Left ventricle myocardium superior (tissue), 1 donor: ENCODE results near the gene SHISAL1. TPM values are rescaled to one million over a fixed set of nuclear protein-coding genes. Genes with fewer than 3 reads are reported as not detected.

Source experiments
- ATAC-seq: fragments of 200-7000 bp; cut with Tn5 transposase; one replicate; pipeline ENCODE4 v1.9.1; 2020; ENCODE audit warnings: mild to moderate bottlenecking, moderate library complexity
- DNase-seq: peaks from one replicate; pipeline ENCODE4 v3.0.0-alpha.2; 2020
- intact Hi-C: fragments of 100-400 bp; cut with micrococcal nuclease; formaldehyde crosslinking; loops from one replicate; pipeline ENCODE4 v1.11.0; 2022
- long read RNA-seq: library from polyadenylated mRNA; unstranded; transcript quantifications from one replicate; pipeline ENCODE4 v2.0.0, GENCODE V29; 2021
- total RNA-seq: library from RNA; stranded (reverse); fragmentation: NEBNext Ultra II Directional; extraction: Animal tissue kit (Norgen Biotek cat#: 25700); gene quantifications from one replicate; pipeline ENCODE4 v1.2.1, GENCODE V29; 2021
- donor health status: DM: no; HTN: yes; CAD: no; lungs with severe emphysema.

Gene SHISAL1
- total RNA-seq, result 0.55 TPM
- long read RNA-seq, partial matches to known transcripts, result 0 of 2 reads
- long read RNA-seq, other reads (novel, unspliced or antisense), result 2 of 2 reads

DNA sequence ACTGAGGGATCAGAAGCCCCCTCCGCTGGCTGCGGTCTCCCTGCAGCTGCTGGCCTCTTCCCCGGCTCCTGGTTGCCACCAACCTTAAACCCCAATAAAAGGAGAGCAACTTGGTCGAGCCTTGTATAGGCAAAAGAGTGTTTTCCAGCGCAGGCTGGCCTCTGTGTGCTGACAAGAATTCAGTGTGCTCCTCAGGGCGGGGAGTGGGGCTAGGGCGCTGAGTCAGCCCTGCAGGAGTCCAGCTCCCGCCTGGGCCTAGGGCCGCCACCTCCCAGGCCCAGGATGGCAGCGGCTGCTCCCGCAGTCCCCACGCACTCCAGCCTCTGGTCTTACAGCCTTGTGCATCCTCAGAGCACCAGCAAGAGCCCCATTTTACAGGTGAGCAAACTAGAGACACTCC lies at the start of gene SHISAL1:
TSS of gene SHISAL1 (minus strand) at position 186 of the 400 bp plus-strand sequence. CDS start 12,006 bp downstream, outside the sequence.
- DNase-seq (peak; percentile 15), ATAC-seq (no peak)
- intact Hi-C loops, result no loop called here

DNA sequence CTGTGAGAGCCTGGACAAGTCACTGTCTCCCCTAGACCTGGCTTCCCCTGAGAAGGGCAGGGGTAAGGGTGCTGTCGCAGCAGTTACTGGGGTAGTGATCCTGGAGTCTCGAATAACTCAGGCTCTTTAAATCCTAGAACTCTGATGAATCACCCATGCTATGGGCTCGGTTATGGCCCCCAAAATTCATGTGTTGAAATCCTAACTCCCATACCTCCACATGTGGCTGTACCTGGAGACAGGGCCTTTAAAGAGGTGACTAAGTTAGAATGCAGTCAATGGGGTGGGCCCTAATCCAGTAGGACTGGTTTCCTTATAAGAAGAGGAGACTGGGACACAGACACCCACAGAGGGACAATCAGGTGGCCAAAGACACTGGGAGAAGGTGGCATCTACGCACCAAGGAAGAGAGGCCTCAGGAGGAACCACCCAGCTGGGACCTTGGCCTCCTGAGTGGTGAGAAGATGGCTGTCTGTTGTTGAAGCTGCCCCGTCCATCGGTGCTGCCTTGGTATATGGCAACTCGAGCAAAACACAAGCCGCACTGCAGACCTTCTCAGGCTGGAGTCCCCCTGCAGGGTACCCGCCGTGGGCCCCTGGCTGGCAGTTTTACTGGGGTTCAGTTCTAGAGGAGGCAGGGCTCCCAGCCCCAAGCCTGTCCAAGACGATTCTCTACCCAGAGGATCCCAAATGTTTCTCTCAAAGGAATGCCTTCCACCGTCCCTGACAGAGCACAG lies 48.8 kb upstream of the SHISAL1 start:
- intact Hi-C loops, result no loop called here
- peak; percentile 21 for DNase-seq
- no peak for ATAC-seq

DNA sequence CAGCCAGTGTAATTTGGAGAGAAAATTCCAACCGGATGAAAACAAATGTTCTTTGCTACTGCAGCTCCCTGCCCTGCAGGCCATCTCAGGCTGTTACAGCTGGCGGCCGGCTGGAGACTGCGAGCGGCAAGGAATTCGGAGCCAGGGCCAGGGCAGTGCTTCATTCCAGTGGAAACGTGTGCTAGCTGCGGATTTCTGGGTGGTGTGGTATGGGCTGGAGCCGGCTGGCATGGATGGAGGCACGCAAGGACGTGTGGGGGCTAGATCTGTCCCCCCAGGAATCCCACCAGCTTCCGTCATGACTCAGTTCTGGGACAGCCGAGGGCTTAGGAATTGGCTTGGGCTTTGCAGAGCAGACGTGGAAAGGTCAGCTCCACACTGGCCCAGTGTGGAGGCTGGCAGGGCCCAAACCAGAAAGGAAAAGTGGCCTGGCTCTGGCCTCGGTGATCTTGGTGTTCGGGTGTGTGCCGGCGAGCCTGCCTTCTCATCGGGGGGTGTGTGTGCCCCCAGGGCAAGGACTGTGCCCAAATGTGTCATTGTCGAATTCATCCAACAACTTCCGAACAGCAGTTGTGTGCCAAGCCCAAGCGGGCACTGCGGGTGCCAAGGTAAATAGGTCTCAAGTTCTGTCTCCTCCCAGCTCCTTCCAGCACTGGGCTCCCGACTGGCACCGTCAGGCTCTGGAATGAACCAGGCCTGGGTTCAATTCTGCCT lies 48.1 kb upstream of the SHISAL1 start:
- intact Hi-C loops, result no loop called here
- ATAC-seq (peak; percentile 35), DNase-seq (peak; percentile 78)

- no peak for DNase-seq
- no peak for ATAC-seq
- intact Hi-C loops, result no loop called here
These were observed 47.5 kb upstream of the SHISAL1 start for GRCh38 chr22:44360306-44360667.

DNA sequence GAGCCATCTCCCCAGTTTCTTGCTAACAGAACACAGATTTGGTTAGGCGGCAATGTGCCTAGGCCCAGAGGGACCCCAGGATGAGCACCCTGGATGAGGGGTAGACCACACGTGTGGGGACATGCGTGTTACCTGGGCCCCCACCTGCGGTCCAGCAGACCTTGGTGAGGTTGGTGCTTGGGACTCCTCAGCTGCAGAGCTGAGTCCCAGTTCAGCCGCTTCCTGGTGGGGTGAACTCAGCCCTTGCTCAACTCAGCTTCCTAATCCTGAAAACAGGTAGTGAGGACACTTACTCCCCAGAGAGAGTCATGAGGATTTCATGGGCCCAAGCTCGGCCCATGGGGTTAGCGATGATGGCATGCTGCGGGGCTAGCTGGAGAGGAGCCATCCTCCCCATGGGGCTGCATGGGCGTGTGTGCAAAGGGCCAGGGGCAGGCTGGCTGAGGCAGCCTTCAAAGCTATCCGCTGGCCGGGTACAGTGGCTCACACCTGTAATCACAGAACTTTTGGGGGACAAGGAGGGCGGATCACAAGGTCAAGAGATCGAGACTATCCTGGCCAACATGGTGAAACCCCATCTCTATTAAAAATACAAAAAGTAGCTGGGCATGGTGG lies 46.9 kb upstream of the SHISAL1 start:
- ATAC-seq, result no peak
- intact Hi-C loops, result no loop called here
- DNase-seq, result peak; percentile 18

- no peak for ATAC-seq
- intact Hi-C loops, result no loop called here
- peak; percentile 22 for DNase-seq
These were observed 46.1 kb upstream of the SHISAL1 start for GRCh38 chr22:44358709-44359440.

DNA sequence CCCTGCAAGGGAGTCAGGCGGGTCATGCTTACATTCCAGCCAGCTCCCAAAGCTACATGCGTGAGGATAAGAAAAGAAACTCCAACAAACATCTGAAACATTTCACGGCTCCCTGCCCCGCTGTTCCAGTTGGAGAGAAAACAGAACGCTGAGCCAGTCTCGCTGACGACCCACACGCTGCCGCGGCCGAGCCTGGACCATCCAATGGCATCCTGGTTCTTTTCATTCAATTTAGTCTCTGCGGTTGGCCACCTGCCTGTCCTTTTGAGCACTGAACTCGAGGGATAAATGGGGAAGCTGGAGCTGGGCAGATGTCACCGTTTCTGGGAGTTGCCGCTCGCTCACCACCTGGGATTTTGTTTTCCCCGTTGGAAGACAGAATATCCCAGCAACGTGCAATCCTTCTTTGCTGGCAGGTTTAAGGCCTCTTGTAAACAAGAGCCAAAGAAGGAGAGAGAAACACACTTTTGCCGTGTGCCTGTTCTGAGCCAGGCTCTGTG lies 45.3 kb upstream of the SHISAL1 start:
- ATAC-seq, result peak; percentile 51
- DNase-seq, result peak; percentile 62
- intact Hi-C loops, result no loop called here

GRCh38 chr22:44357296-44357965 lies 44.7 kb upstream of the SHISAL1 start:
- no peak for ATAC-seq
- intact Hi-C loops, result no loop called here
- peak; percentile 11 for DNase-seq

DNA sequence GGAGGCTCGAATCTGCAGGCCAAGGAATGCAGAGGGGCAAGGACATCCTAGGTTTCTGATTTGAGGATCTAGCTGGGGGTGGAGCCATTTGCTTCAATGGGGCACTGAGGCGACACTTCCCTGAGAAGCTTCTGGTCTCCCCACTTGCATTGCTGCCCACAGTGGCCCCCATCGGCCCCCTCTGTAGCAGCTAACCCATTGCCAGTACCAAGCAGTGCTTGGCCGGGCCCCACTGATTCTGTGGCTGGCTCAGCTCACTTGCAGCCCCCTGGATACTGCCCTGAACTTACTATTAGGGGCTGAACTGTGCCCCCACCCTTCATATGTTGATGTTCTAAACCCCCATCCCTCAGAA lies 42.9 kb upstream of the SHISAL1 start:
- no peak for ATAC-seq
- intact Hi-C loops, result no loop called here
- peak; percentile 8 for DNase-seq

- intact Hi-C loops, result no loop called here
- DNase-seq (peak; percentile 3), ATAC-seq (no peak)
These were observed 41.5 kb upstream of the SHISAL1 start for GRCh38 chr22:44354288-44354687.

- intact Hi-C loops, result no loop called here
- ATAC-seq (no peak), DNase-seq (peak; percentile 10)
These were observed 40.3 kb upstream of the SHISAL1 start for GRCh38 chr22:44353041-44353440.

DNA sequence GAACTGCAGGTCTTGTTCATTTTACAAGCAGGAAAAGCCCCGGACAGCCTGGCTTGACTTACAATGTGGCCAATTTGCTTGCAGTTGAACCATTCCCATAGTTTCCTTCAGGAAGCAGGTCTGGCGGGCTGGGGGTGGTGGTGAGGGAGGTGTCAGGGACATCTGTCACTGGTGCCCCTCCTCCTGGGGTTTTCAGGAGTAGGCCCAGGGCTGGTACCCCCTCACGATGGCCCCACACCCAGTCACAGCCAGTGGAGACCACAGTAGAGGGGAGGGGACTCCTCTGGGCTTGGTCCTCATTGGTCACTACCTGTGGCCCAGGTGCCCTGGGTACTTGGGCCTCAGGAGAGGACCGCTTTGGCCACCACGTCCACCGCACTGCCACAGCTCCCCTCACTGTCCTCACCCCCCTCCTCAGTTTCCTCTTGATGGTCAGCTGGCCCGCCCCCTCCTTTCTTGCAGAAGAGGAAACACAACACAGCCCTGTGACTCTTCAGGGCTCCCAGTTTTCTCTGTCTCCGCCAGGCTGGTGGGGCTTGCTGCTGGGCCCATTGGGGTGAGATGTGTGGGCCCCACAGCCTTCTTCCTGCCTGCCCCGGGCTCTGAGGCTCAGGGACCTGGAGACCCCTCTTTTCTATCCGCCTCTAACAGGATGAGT lies 39.8 kb upstream of the SHISAL1 start:
- DNase-seq (peak; percentile 14), ATAC-seq (no peak)
- intact Hi-C loops, result no loop called here

GRCh38 chr22:44351685-44352377 lies 39.1 kb upstream of the SHISAL1 start:
- ATAC-seq (no peak), DNase-seq (peak; percentile 26)
- intact Hi-C loops, result no loop called here

- DNase-seq (no peak), ATAC-seq (no peak)
- intact Hi-C loops, result no loop called here
These were observed 38.3 kb upstream of the SHISAL1 start for GRCh38 chr22:44351037-44351436.

- intact Hi-C loops, result no loop called here
- DNase-seq (no peak), ATAC-seq (no peak)
These were observed 36.8 kb upstream of the SHISAL1 start for GRCh38 chr22:44349594-44349993.

DNA sequence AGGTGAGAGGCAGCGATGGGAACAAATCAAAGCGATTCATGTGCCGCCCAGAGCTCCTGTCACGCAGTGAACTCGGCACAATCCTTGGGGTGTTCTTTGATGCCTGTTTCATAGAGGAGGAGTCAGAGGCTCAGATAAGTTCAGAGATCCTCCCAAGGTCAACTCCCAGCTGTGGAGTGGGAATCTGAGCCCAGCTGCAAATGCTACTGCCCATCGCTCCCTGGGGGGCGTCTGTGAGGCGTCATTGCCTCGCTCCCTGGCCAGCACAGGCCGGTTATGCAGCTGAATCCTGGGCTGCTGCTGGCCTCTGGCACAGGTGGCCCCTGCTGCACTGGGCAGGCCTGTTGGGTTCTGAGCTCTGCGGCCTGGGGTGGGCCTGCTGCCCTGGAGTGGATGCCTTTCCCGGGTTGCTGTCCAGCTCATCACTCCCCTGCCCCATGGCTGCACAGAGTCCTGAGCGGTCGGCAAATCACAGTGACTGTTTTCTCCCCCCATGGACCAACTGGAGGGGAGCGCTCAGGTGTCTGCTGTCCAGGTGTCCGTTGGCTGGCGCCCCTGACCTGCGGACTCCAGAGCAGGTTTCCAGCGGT lies 36.3 kb upstream of the SHISAL1 start:
- ATAC-seq (peak; percentile 18), DNase-seq (no peak)
- intact Hi-C loops, result no loop called here

DNA sequence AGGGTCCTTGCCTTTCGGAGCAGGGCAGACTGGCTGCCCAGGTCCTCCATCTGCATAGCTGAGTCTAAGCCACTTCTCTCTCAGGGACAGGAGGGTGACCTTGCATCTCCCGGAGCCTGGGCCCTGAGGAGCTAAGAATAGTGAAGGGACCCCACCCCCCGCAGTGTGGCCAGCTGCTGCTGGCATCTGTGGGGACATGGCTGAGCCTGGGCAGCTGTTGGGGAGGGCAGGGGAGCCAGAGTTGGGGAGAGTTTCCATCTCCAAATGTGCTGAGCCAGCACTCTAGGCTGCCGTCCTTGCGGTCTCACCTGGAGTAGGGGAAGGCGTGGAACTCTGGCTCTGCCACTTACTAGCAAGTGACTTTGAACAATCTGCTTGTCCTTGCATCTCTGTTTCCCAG lies 34.8 kb upstream of the SHISAL1 start:
- DNase-seq, result no peak
- ATAC-seq, result peak; percentile 62
- intact Hi-C loops, result no loop called here

- ATAC-seq (no peak), DNase-seq (no peak)
- intact Hi-C loops, result no loop called here
These were observed 34.3 kb upstream of the SHISAL1 start for GRCh38 chr22:44347080-44347479.
